Astrocyte (in vitro differentiated cells and primary cell): Measurements from ENCODE around the gene MBNL3.

ENCODE experiments used
- EZH2 ChIP-seq: IDR thresholded peaks from 2 replicates; pipeline ENCODE4 v1.6.1; 2012; ENCODE audit warnings: mild to moderate bottlenecking, low read length, inconsistent platforms; ENCODE audit not compliant: insufficient read depth
- TF ChIP-seq, protein P1 (sequence below): IDR thresholded peaks from 2 replicates; pipeline ENCODE4 v1.5.1; 2011; ENCODE audit warnings: low read depth, mild to moderate bottlenecking, inconsistent platforms, low read length, moderate library complexity; ENCODE audit not compliant: insufficient read depth

DNA sequence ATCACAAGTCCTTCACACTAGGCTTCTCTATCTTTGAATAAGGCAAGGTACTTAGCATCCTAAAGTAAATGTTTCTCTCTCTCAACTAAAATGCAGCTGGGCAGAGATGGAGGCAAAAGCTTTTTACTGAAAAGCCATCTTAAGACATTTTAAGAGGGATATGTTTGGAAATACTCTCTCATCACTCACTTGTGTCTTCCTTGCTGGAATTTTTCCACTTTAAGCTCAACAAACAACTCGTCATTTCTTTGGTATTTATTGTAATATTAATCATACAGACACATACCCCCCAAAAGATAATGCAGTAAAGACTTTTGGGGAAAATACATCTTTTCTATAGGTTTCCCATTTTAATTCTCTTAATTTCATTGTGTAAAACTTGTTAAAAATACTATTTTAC is 16.4 kb downstream of the MBNL3 start:
- no peak for TF ChIP-seq EZH2
- TF ChIP-seq, protein P1, sequence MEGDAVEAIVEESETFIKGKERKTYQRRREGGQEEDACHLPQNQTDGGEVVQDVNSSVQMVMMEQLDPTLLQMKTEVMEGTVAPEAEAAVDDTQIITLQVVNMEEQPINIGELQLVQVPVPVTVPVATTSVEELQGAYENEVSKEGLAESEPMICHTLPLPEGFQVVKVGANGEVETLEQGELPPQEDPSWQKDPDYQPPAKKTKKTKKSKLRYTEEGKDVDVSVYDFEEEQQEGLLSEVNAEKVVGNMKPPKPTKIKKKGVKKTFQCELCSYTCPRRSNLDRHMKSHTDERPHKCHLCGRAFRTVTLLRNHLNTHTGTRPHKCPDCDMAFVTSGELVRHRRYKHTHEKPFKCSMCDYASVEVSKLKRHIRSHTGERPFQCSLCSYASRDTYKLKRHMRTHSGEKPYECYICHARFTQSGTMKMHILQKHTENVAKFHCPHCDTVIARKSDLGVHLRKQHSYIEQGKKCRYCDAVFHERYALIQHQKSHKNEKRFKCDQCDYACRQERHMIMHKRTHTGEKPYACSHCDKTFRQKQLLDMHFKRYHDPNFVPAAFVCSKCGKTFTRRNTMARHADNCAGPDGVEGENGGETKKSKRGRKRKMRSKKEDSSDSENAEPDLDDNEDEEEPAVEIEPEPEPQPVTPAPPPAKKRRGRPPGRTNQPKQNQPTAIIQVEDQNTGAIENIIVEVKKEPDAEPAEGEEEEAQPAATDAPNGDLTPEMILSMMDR: no peak
